Effector CD8-positive, alpha-beta T cell (primary cell): ENCODE measurements around the gene SEL1L2.
"Not testable (repeated sequence)": the region's sequence is repeated elsewhere in the genome, so short reads cannot be mapped to it uniquely, and the experiment has no call there.

Experiments used
- DNase-seq: peaks from one replicate; lab custom pipeline; 2025; lab: John Stamatoyannopoulos, UW
- total RNA-seq, 4 experiments: gene quantifications; one replicate each; lab custom pipeline; 2026; lab: John Stamatoyannopoulos, UW

SEL1L2 gene
- 0 to 0.09 (median 0) reads per million in 4 experiments for total RNA-seq

DNA sequence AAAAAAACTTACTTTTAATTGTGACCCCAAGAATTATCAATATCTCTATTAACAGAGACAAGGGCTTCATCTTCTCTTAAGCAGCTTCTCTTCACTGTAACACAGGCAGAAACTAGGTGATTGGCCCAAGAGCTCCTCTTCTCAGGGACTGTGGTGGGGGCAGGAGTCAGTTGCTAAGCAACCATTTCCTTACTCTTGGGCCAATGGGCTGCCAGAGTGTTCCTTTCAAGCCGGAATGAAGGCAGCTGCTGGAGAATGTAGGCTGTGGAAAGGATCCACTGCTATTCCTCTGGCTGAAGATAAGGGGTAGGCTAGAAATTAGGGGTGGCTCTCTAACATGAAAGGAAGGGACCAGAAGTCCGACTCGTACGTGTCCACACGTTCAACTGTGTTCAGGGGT, at the start of gene SEL1L2:
SEL1L2 (minus strand) TSS at position 150 of the 400 bp plus-strand sequence; CDS start at position 70, 80 bp downstream.
- DNase-seq = no peak

DNA sequence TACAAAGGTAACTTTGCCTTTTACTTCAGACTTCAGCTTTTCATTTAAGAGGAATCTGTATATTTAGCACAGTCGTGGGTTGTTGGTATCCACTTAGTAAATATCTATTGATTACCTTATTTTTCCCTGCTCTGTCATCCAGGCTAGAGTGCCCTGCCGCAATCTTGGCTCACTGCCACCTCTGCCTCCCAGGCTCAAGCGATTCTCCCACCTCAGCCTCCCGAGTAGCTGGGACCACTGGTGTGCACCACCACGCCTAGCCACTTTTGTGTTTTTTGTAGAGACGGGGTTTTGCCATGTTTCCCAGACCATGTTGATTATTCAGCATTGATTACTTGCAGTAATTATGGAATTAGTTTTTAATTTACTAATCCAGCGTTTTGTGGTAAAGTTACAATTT, 46.2 kb upstream of the SEL1L2 start:
- DNase-seq = no peak

DNA sequence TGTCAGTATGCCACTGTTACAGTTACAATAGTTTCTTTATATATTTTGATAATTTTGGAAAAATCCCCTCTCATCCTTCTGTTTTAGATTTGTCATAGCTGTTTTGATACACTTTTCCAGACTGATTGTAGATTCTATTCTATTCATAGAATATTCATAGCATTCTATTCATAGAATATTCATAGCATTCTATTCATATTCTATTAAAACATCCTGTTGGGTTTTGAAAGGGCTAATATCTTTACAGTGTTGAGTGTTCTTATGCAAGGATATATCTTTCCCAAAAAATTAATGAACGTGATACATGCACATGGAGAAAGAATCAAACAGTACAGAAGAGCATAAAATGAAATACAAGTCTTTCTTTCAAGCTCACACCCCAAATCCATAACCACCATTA, 42.9 kb upstream of the SEL1L2 start:
- DNase-seq = no peak

GRCh38 chr20:14030991-14031390, 40.6 kb upstream of the SEL1L2 start:
- no peak for DNase-seq

GRCh38 chr20:14012671-14013070, 22.3 kb upstream of the SEL1L2 start:
- DNase-seq = no peak

GRCh38 chr20:14009208-14009607, 18.8 kb upstream of the SEL1L2 start:
- DNase-seq = no peak

GRCh38 chr20:14005996-14006395, 15.6 kb upstream of the SEL1L2 start:
- no peak for DNase-seq

GRCh38 chr20:14000917-14001316, 10.5 kb upstream of the SEL1L2 start:
- DNase-seq = no peak

DNA sequence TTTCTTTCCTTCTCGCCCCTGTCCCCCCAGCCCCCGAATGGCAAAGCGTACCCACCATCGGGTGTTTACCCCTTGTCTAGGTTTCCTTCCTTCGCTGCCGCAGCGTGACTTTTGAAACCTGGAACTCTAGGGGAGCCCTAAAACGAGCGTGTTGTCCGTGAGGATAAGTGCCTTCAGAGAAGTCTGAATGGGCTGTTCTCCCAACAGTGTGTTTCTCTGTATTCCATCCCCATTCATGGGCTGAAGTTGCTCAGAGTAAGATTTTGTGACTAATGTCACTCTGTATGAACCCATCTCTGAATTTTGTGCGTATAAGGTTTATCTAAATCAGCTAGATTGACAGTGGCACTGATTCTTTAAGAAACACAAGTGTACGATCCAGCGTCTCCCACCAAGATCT, 5.9 kb upstream of the SEL1L2 start:
- no peak for DNase-seq

DNA sequence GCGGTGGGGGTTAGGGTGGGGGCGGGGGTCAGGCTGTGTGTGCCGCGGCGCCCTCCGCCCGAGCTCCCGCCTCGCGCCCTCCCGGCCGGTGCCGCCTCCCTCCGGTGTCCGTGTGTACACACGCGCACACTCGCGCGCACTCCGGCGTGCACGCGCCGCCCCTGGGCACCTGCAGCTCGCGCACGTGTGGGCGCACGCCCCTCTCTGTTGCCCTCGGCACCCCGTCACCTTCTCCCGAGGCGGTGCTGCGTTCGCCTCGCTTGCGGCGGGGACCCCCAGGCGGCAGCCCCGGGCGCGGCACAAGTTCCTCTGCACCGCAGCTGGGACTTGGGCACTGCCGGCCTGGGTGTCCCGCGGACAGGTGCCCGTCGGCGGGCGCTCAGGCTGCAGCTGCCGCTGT, 5.4 kb upstream of the SEL1L2 start:
- DNase-seq = no peak

DNA sequence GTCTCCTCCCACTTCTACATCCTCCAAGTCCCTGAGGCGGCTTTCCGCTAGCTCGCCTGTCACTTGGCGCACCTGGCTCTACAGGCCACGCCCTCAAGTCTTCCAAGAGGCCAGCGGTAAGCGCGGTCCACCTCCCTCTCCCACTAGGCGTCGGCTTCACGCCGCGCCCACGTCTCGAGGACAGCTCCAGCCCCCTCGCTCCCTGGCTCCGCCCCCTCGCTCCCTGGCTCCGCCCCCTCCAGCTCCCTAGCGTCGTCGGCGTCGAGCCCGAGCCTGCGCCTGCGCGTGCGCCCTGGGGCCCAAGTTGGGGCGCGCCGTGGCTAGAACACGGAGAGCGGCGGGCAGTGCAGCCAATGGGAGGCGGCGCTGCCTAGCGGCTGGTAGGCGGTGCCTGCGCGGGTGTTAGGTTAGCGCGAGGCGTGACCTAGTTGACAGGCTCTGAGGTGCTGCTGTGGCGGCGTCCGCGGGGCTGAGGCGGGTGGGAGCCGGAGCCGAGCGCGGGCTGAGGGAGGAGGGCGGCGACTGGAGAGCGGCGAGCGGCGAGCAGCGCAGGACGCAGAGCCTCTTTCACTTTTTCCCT, 4.8 kb upstream of the SEL1L2 start, which contains the start of gene MACROD2:
MACROD2 (plus strand) TSS at position 431 of the 580 bp plus-strand sequence.
- DNase-seq = no peak

GRCh38 chr20:13991955-13992354, 1.5 kb upstream of the SEL1L2 start:
- not testable (repeated sequence) for DNase-seq

- no peak for DNase-seq
These were observed 897 bp upstream of the SEL1L2 start for GRCh38 chr20:13991311-13991710.

- DNase-seq = no peak
These were observed 6.2 kb downstream of the SEL1L2 start for GRCh38 chr20:13984211-13984610.

DNA sequence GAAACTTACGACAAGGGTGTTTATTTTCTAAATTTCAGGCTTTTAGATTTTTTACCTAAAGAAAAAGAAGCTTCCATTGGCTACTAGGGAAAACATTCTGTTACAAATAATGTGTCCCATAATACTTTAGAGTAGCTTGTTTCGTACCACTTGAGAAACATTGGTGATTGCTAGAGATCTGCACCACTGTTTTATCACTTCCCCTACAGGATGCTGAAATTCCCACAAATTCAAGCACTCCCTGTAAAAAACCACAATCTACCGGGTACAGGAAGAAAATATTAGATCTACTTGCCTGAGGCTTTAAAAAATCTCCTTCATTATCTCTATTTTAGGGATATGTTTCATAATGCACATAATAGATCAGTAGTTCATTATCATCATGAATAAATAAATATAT, 29.9 kb downstream of the SEL1L2 start:
- no peak for DNase-seq

DNA sequence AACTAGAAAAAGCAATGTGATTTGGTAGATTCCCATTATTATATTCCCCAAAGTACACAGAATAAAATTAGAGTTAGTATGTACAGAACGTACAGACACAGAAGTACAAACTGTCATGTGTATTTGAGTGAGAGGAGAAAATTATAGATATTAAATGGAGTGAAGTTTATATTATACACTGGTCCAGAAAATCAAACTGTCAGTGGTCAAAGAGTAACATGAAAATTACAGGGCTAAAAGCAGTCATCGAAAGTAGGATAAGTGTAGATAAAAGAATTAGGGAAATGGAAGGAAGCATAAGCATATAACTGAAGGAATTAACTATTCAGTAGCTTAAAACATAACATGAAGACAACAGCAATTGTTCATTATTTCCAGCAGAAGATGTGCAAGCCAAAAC, 30.3 kb downstream of the SEL1L2 start:
- no peak for DNase-seq

GRCh38 chr20:13953227-13953626, 37.2 kb downstream of the SEL1L2 start:
- no peak for DNase-seq

DNA sequence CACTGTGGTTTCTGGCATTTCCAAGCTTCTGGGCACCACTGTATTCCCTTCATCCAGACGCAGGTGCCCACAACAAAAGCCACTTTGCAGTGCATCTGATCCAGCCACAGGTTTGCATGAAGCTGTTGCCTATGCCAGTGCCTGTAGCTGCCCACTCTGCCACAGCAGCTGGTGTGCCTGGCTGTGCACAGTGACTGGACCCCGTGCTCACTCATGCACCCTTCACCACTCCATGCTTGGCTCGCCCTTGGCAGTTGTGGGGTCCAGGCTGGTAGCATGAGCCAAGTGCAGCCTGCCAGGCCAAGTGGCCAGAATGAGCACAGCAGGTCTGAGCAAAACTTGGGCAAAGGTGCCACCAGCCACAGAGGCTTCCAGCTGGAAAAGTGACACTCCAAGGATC, 42.7 kb downstream of the SEL1L2 start:
- DNase-seq = no peak

GRCh38 chr20:13941031-13941430, 49.4 kb downstream of the SEL1L2 start:
- DNase-seq = no peak

DNA sequence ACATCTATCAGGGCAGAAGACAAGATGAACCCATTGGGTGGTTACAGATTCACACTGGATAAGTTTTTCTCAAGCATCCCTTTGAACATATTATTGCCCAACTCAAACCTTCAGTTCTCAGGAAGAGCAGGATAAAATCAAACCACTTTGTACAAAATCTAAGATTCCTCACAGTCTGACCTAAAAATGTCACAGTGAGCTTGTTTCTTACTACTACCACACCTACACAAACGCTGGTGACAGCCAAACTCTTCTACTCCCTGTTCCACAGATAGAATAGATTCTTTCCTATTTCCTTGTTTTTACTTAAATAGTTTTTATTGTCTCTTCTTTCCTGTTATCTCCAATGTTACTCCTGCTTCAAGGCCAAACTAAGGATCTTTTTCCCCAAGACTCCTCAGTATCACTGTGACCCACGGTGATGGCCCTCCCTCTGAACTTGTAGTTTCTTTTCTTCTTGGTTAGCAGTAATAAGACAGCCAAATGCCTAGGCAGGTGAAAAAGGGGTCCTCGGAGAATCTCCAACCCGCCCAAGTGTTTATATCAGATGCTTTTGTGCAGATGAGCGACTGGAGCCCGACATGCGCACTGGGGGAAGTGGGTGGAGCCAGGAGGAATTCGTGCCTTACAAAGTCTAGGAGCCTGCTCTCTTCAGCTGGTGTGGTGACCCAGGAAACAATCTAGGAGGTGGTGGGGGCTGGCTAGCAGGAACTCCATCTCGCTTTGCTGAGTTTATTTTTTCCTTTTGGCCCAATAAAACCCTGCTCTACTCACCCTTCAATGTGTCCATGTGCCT, 53.4 kb downstream of the SEL1L2 start:
- no peak for DNase-seq

DNA sequence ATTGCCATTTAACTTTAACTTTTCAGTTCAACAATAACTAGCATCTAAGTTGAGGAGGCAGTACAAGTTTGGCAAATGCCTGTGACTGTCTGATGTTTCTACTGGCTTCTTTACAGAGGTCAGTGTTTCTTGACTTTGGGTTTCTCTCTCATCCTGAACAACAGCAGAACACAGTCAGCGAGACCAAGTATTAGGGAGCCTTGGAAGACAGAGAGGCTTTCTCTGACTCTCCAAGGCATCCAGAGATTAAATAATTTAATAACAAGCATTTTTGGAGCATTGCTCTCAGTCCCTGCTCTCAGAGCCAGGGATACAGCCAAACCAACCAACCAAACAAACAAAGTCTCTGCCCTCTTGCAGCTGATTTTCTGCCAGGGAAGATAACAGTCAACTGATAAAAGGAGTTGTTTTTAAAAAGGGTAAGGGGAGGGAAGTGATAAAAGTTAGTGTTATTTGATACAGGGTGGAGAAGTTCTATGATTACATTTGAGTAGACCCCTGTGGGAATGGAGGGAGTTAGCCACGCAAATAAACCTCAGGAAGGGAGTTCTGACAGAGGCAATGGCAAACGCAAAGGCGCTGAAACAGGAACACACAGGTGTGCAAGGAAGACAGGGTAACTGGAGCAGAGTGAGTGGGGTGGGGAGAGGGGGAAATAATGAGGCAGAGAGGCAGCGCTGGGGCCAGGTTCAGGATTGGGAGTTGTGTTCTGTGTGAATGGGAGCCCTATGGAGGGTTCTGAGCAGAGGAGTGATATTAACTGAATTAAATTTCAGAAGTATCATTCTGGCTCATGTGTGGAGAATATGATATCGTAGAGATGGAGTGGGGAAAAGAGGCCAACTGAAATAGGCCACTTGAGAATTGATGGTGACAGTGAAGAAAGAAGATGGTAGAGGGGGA, 55.2 kb downstream of the SEL1L2 start:
- DNase-seq = no peak

- DNase-seq = no peak
These were observed 60.1 kb downstream of the SEL1L2 start for GRCh38 chr20:13930281-13930680.
